ENCODE results near the gene HCLS1.

Gene HCLS1

DNA sequence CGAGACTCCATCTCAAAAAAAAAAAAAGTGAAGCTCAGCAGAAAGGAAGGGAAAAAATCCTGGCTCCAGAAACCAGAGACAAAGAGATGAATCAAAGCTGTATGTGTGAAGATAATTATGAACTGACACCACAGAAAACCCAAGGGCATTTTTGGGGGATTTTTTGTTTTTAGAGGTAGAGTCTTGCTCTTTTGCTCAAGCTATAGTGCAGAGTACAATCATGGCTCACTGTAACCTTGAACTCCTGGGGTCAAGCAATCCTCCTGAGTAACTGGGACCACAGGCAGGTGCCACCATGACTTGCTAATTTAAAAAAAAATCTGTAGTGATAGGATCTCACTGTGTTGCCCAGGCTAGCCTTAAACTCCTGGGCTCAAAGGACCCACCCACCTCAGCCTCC is 22.8 kb downstream of the HCLS1 start:
- no peaks in the 10 kb centered on the region for H3F3A ChIP-seq (ENCODE audit: insufficient read depth, low read length)
- H3K79me2 ChIP-seq (ENCODE audit: insufficient read depth, low read length) = no peaks in the 10 kb centered on the region
- no peaks in the 10 kb centered on the region for H3K27me3 ChIP-seq (ENCODE audit: insufficient read depth, low read length)
- H3K4me3 ChIP-seq (ENCODE audit: low read depth, low read length, poor library complexity, severe bottlenecking) = no peak overlapping the region
- H3K4me2 ChIP-seq (ENCODE audit: low read length) = no peak overlapping the region
- H3K9me2 ChIP-seq (ENCODE audit: low read depth, low read length) = no peaks in the 10 kb centered on the region
- H2AFZ ChIP-seq (ENCODE audit: low read length) = no peak overlapping the region
- no peaks in the 10 kb centered on the region for H3K4me1 ChIP-seq (ENCODE audit: insufficient read depth, low read length, severe bottlenecking)
- H3K9me3 ChIP-seq (ENCODE audit: low read length) = no peaks in the 10 kb centered on the region
- no peaks in the 10 kb centered on the region for H4K20me1 ChIP-seq (ENCODE audit: insufficient read depth, low read length)
- peaks cover 91% of the 10 kb centered on the region for H3K36me3 ChIP-seq (ENCODE audit: insufficient read depth, low read length)
- H3K9ac ChIP-seq (ENCODE audit: low read length) = no peak overlapping the region
- no peak overlapping the region for H3K27ac ChIP-seq (ENCODE audit: low read depth, low read length, poor library complexity, severe bottlenecking)
- TF ChIP-seq, protein P1, sequence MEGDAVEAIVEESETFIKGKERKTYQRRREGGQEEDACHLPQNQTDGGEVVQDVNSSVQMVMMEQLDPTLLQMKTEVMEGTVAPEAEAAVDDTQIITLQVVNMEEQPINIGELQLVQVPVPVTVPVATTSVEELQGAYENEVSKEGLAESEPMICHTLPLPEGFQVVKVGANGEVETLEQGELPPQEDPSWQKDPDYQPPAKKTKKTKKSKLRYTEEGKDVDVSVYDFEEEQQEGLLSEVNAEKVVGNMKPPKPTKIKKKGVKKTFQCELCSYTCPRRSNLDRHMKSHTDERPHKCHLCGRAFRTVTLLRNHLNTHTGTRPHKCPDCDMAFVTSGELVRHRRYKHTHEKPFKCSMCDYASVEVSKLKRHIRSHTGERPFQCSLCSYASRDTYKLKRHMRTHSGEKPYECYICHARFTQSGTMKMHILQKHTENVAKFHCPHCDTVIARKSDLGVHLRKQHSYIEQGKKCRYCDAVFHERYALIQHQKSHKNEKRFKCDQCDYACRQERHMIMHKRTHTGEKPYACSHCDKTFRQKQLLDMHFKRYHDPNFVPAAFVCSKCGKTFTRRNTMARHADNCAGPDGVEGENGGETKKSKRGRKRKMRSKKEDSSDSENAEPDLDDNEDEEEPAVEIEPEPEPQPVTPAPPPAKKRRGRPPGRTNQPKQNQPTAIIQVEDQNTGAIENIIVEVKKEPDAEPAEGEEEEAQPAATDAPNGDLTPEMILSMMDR (IDR thresholded peaks at IDR 0.05; ENCODE audit: low read length) = no peak
- no peak for TF ChIP-seq EZH2 (IDR thresholded peaks at IDR 0.05; ENCODE audit: borderline replicate concordance, low read length)

DNA sequence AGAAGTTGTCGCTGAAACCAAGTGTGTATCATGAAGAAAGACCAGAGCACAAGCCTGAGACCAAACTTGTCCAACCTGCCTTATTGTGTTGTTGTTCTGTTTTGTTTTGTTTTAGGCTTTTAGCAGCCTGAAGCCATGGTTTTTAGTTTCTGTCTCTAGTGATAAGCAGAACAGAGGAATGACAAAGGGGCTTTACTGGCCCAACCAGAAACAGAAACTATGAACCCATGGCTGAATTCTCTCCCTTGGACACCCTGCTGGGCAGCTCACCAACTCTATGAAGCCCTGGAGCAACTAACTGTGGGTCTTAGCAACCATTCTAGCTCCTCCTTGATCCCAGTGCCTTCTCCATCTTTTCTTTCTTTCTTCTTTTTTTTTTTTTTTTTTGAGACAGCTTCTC is 30.3 kb downstream of the HCLS1 start:
- H2AFZ ChIP-seq (ENCODE audit: low read length) = no peak overlapping the region
- no peak overlapping the region for H3K27ac ChIP-seq (ENCODE audit: low read depth, low read length, poor library complexity, severe bottlenecking)
- no peak overlapping the region for H3K4me2 ChIP-seq (ENCODE audit: low read length)
- H3K9me2 ChIP-seq (ENCODE audit: low read depth, low read length) = no peaks in the 10 kb centered on the region
- no peaks in the 10 kb centered on the region for H3K79me2 ChIP-seq (ENCODE audit: insufficient read depth, low read length)
- H3K9me3 ChIP-seq (ENCODE audit: low read length) = no peaks in the 10 kb centered on the region
- peaks cover 67% of the 10 kb centered on the region for H3K36me3 ChIP-seq (ENCODE audit: insufficient read depth, low read length)
- H3F3A ChIP-seq (ENCODE audit: insufficient read depth, low read length) = no peaks in the 10 kb centered on the region
- no peaks in the 10 kb centered on the region for H3K27me3 ChIP-seq (ENCODE audit: insufficient read depth, low read length)
- no peaks in the 10 kb centered on the region for H3K4me1 ChIP-seq (ENCODE audit: insufficient read depth, low read length, severe bottlenecking)
- no peak overlapping the region for H3K9ac ChIP-seq (ENCODE audit: low read length)
- no peak overlapping the region for H3K4me3 ChIP-seq (ENCODE audit: low read depth, low read length, poor library complexity, severe bottlenecking)
- TF ChIP-seq EZH2 (IDR thresholded peaks at IDR 0.05; ENCODE audit: borderline replicate concordance, low read length) = no peak
- TF ChIP-seq, protein P1 (IDR thresholded peaks at IDR 0.05; ENCODE audit: low read length) = no peak
- no peaks in the 10 kb centered on the region for H4K20me1 ChIP-seq (ENCODE audit: insufficient read depth, low read length)

DNA sequence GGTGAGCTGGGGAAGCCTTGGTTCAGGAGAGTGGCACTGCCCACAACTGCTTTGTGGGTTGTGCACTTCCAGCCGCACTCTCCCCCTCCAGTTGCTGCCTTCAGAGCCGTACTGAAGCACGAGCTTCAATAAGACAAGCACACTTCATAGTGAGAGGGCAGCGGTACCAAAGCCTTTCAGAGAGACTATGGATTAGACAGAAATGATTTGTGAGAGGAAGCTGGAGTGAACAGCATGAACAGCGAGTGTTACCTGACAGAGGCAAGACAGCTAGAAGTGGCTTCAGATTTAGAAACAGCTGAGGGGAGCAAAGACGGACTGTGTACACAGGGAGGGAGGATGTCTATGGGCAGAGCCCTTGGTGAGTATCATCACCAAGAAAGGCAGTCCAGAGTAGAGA is 31.1 kb downstream of the HCLS1 start:
- Histone ChIP-seq H3K4me2 (ENCODE audit: low read length) (no peak overlapping the region), H3F3A (ENCODE audit: insufficient read depth, low read length) (no peaks in the 10 kb centered on the region), H3K9me2 (ENCODE audit: low read depth, low read length) (no peaks in the 10 kb centered on the region), H3K79me2 (ENCODE audit: insufficient read depth, low read length) (no peaks in the 10 kb centered on the region), H4K20me1 (ENCODE audit: insufficient read depth, low read length) (no peaks in the 10 kb centered on the region), H3K27ac (ENCODE audit: low read depth, low read length, poor library complexity, severe bottlenecking) (no peak overlapping the region), H3K4me3 (ENCODE audit: low read depth, low read length, poor library complexity, severe bottlenecking) (no peak overlapping the region), H3K27me3 (ENCODE audit: insufficient read depth, low read length) (no peaks in the 10 kb centered on the region), H3K4me1 (ENCODE audit: insufficient read depth, low read length, severe bottlenecking) (no peaks in the 10 kb centered on the region), H2AFZ (ENCODE audit: low read length) (no peak overlapping the region), H3K9me3 (ENCODE audit: low read length) (no peaks in the 10 kb centered on the region), H3K9ac (ENCODE audit: low read length) (no peak overlapping the region), H3K36me3 (ENCODE audit: insufficient read depth, low read length) (peaks cover 60% of the 10 kb centered on the region)
- TF ChIP-seq EZH2 (IDR thresholded peaks at IDR 0.05; ENCODE audit: borderline replicate concordance, low read length) = no peak
- TF ChIP-seq, protein P1 (IDR thresholded peaks at IDR 0.05; ENCODE audit: low read length) = no peak

Data from OCI-LY1 (cell line).